HG03571 (cell line): Measurements from ENCODE around the gene WAPL.
"Not testable (repeated sequence)": the region's sequence is repeated elsewhere in the genome, so short reads cannot be mapped to it uniquely, and the experiment has no call there.

ENCODE experiments used
- ATAC-seq: cut with Tn5 transposase; IDR thresholded peaks from one replicate; pipeline ENCODE4 v1.9.1; 2021; ENCODE audit not compliant: unreplicated experiment

The WAPL gene

DNA sequence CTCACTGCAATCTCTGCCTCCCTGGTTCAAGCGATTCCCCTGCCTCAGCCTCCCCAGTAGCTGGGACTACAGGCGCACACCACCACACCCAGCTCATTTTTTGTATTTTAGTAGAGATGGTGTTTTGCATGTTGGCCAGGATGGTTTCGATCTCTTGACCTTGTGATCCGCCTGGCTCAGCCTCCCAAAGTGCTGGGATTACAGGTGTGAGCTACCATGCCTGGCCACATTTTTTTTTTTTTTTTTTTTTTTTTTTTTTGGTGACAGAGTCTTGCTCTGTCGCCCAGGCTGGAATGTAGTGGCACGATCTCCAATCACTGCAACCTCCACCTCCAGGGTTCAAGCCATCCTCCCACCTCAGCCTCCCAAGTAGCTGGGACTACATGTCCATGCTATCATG lies 4.1 kb upstream of the WAPL start:
- not testable (repeated sequence) for ATAC-seq

GRCh38 chr10:86524225-86524962 lies 2.8 kb upstream of the WAPL start:
- ATAC-seq, result no peak

DNA sequence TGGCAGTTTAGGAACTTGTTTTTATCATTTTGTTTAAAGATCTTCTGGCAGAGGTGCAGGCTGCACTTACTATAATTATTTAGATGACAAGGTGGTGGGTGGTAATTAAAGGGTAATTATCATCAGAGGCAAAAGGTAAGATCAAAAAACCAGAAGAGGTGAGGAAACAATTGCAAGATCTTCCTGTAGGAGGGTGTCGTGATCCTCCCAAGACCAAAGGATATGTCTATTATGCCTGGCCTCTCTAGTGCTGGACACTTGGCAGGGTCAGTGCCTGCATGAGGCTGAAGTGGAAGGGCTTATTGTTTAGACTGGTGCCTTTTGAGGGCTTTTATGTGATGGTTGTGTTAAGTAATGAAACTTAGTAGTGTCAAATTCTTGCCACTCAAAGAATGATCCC lies 1.8 kb upstream of the WAPL start:
- ATAC-seq, result no peak

- ATAC-seq, result no peak
Measured at GRCh38 chr10:86522510-86522855, 891 bp upstream of the WAPL start.

DNA sequence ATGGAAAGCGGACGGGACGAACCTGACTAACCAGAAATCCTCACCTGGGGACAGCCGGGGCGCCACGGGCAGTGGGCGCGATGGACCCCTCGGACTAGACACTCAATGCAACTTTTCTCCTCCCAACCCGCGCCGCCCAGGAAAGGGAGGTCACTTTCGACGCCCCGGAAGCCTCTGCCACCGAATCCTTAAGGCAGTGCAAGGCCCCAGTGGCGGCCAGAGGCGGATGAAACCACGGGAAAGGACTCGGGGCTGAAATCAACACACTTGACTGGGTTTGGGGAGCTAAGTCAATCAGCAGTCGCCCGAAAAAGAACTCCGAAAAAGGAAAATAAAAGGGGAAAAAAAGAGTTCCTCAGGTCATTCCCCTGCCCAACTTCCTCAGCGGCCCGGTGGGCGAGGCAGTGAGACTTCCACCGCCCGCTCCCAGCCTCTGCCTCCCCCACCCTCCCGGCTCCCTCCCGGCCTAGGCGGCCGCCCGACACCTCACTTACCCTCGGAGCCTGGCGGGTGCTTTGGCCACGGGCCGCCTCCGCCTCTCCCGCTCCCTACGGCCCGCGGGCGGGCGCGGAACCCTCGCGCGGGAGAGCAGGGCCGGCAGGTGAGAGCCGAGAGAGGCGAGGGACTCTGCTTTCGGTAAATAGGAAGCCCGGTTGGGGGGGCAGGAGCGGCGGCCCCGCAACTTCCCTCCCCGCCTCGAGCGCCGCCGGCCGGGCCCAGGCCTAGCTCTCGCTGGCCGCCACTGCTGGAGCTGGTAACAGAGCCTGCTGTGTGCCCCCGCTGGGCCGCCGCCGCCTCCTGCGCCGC lies 518 bp downstream of the WAPL start:
- ATAC-seq, result peak; percentile 15

DNA sequence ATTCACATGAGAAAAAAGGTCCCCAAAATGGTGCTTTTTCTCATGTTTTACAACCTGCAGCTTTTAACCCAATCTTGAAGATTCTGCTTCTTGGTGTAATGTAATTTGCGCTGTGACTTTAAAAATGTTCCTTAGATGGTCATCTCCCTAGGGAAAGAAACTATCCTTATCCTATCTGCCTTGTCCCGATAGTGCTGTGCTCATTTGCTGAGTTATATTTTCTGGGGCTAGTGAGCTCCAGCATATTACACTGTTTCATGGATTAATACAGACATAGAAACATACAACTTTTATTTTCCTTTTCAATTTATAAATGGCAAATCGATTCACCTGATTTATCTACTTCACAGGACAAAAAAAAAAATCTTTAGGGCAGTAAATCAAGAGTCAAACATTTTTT lies 2.8 kb downstream of the WAPL start:
- no peak for ATAC-seq

DNA sequence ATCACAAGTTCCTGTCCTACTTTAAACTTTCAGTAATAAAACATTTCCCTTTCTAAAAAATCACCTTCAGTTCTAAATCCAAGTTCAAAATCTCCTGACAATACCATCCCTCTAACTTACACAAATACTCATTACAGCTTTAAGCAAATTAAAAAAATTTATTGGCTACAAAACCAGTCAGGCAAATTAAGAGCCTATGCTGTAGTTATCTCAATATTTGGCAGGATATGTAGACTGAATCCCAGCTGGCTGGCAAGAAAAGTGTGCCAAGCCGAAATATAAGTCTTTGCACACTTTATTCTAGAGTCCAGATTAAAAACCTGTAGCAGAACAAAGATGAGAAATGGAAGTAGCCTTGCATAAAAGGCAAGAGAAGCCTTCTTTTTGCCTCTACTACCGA lies 9.5 kb downstream of the WAPL start:
- ATAC-seq, result no peak

- ATAC-seq, result no peak
Measured at GRCh38 chr10:86511027-86511865, 10.3 kb downstream of the WAPL start.

DNA sequence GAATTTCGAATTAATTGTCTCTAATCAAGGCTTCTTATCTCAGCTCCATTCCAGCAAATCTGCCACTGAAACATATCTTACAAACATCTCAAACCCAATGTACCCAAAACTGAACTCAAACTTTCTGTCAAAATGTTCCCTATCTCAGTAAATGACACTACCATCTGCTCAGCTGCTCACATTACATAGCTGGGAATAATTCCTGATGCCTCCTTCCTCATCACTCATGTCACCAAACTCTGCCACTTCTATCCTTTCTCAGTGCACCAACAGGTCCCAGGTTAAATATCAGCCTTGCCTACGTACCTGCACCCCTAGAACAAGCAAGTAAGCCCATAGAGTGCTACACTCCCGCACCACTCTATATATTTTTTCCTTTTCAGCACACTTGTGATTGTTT lies 12.4 kb downstream of the WAPL start:
- ATAC-seq, result no peak

GRCh38 chr10:86508217-86508616 lies 13.4 kb downstream of the WAPL start:
- ATAC-seq, result no peak

DNA sequence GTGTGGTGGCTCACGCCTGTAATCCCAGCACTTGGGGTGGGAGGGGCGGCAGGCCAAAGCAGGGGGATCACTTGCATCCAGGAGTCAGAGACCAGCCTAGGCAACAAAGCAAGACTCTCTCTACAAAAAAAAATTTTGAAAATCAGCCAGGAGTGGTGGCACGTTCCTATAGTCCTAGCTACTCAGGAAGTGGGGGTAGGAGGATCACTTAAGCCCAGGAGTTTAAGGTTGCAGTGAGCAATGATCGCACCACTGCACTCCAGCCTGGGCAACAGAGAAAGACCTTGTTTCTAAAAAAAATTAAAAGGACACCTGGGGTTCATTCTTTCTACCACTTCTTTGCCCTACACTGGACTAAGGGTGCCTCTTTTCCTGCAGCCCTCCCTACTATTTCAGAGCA lies 15.1 kb downstream of the WAPL start:
- ATAC-seq, result peak; percentile 57

GRCh38 chr10:86506062-86506461 lies 15.5 kb downstream of the WAPL start:
- peak; percentile 20 for ATAC-seq

GRCh38 chr10:86504510-86504909 lies 17.1 kb downstream of the WAPL start:
- ATAC-seq, result no peak

DNA sequence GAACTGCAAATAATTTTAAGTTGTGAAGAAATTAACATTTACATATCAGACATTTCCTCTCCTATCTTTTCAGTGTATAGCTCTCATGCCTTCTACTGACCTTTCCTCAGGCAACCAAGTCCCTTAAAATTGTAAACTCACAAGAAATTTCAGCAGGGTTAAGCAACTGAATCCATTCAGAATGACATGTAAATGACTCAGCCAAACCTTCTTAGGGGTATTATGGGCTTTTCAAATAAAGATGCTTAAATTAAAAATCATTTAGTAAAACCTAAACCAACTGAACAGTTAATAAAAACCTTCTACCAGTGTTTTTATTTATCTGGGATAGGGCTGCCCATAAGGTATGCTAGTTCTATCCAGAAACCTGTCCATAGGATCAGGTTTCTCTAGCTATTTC lies 20.7 kb downstream of the WAPL start:
- no peak for ATAC-seq

GRCh38 chr10:86498598-86498997 lies 23.0 kb downstream of the WAPL start:
- no peak for ATAC-seq

- no peak for ATAC-seq
Measured at GRCh38 chr10:86497621-86498020, 24.0 kb downstream of the WAPL start.

GRCh38 chr10:86489960-86490612 lies 31.5 kb downstream of the WAPL start:
- no peak for ATAC-seq

GRCh38 chr10:86489071-86489810 lies 32.4 kb downstream of the WAPL start:
- no peak for ATAC-seq

- ATAC-seq, result no peak
Measured at GRCh38 chr10:86486856-86487255, 34.7 kb downstream of the WAPL start.

- no peak for ATAC-seq
Measured at GRCh38 chr10:86483664-86484063, 37.9 kb downstream of the WAPL start.
